Breast epithelium (tissue), 4 donors: ENCODE results near the gene ATMIN. TPM values are rescaled to one million over a fixed set of nuclear protein-coding genes. Genes with fewer than 3 reads are reported as not detected.

ENCODE experiments used
- DNase-seq, 2 donors: peaks; one replicate each; pipeline ENCODE4 v3.0.0-alpha.2; 2019; ENCODE audit warnings: low spot score in 2 of 2
- H3K27ac ChIP-seq, 2 donors: fragments of 200-600 bp; sonication (generic) in 1 of 2; one replicate each; pipeline ENCODE4 v1.5.1; 2016 to 2019; ENCODE audit warnings: mild to moderate bottlenecking in 1 of 2
- H3K27me3 ChIP-seq, 2 donors: fragments of 200-600 bp; sonication (generic) in 1 of 2; one replicate each; pipeline versions ENCODE4 v1.5.1 to v1.6.0; 2017 to 2019; ENCODE audit warnings: control low read depth in 1 of 2, mild to moderate bottlenecking in 1 of 2
- H3K36me3 ChIP-seq: fragments of 200-600 bp; one replicate; pipeline ENCODE4 v1.5.1; 2019
- H3K4me1 ChIP-seq, 2 donors: fragments of 200-600 bp; sonication (generic); one replicate each; pipeline ENCODE4 v1.5.1; 2016 to 2019; ENCODE audit warnings: control low read depth in 1 of 2
- H3K4me3 ChIP-seq, 3 donors: fragments of 200-600 bp; sonication (generic); 1 replicate in 2 of 3; 2 replicates in 1 of 3; pipeline ENCODE4 v1.5.1; 2016 to 2019; ENCODE audit warnings: mild to moderate bottlenecking in 3 of 3, moderate library complexity in 2 of 3
- H3K9me3 ChIP-seq, 2 donors: fragments of 200-600 bp; sonication (generic) in 1 of 2; one replicate each; pipeline ENCODE4 v1.5.1; 2016 to 2019; ENCODE audit warnings: control low read depth in 1 of 2
- CTCF ChIP-seq, 3 donors: fragments of 450-650 bp; IDR thresholded peaks; one replicate each; pipeline ENCODE4 v1.5.1; 2016 to 2017; ENCODE audit warnings: antibody characterized with exemption in 3 of 3, mild to moderate bottlenecking in 3 of 3, moderate library complexity in 3 of 3
- POLR2A ChIP-seq: fragments of 450-650 bp; IDR thresholded peaks from one replicate; pipeline ENCODE4 v1.6.1; 2016; ENCODE audit warnings: antibody characterized with exemption, mild to moderate bottlenecking, moderate library complexity
- POLR2AphosphoS5 ChIP-seq, 3 donors: sonication (generic); formaldehyde crosslinking; IDR thresholded peaks; one replicate each; pipeline ENCODE4 v1.6.1; 2017; ENCODE audit warnings: antibody characterized with exemption in 3 of 3
- intact Hi-C: fragments of 100-400 bp; cut with DNase I; formaldehyde crosslinking; loops from one replicate; pipeline ENCODE4 v1.15.1; 2023; ENCODE audit warnings: low total_unique reads
- total RNA-seq, 3 donors: library from RNA; depleted of rRNA; stranded (reverse); fragments of >200 nt; gene quantifications; one replicate each; pipeline ENCODE4 v1.1.0, GENCODE V29; 2016

ATMIN gene
- total RNA-seq, 3 donors from 2014 or later = 37.4 to 54.9 (median 42.6) TPM

DNA sequence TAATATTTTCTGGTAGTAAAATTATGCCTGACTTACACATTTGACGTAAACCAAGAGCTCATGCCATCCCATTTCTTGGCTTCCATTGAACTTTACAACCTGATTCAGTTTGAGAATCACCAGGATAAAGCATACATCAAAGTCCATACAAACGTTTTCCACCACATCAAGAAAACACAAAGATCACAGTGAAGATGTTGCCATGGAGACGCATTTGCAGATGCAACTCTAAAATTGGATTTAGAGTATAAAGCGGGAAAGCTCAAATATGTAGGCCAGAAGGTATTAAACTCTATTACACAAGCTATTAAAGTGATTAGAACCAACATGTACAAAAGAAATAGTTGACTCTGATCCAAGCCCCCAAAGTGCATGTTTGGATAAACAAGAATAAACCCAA lies 31.0 kb downstream of the ATMIN start:
- H3K4me3 ChIP-seq = no peak overlapping the region
- intact Hi-C loops = no loop called here
- no peaks in the 10 kb centered on the region for H3K9me3 ChIP-seq
- H3K27ac ChIP-seq = no peak overlapping the region
- H3K4me1 ChIP-seq = no peaks in the 10 kb centered on the region
- no peak for TF ChIP-seq POLR2AphosphoS5 (IDR thresholded peaks at IDR 0.05)
- no peak for DNase-seq
- H3K27me3 ChIP-seq = no peaks in the 10 kb centered on the region
- no peaks in the 10 kb centered on the region for H3K36me3 ChIP-seq

DNA sequence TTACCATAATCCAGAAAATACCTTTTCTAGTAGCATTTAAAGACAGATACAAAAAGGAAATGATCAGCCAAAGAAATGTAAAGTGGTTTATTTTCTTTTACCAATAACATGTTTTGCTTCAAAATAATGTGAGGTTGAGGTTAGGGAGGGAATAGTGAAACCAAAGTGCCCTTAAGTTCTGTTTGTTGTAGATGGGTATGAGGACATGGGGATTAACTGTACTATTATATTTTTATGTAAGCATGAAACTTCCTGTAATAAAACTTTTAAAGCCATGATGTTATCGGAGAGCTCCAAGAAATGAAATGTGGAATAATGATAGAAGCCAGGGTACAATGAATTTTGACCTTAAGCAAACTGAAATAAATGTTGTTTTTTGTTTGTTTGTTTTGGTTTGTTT lies 31.5 kb downstream of the ATMIN start:
- Histone ChIP-seq H3K4me3 (no peak overlapping the region), H3K4me1 (no peaks in the 10 kb centered on the region), H3K27me3 (no peaks in the 10 kb centered on the region), H3K27ac (no peak overlapping the region), H3K9me3 (no peaks in the 10 kb centered on the region), H3K36me3 (no peaks in the 10 kb centered on the region)
- no peak for DNase-seq
- intact Hi-C loops = no loop called here
- no peak for TF ChIP-seq POLR2AphosphoS5 (IDR thresholded peaks at IDR 0.05)
- no peak for TF ChIP-seq CTCF (IDR thresholded peaks at IDR 0.05)
- no peak for TF ChIP-seq POLR2A

DNA sequence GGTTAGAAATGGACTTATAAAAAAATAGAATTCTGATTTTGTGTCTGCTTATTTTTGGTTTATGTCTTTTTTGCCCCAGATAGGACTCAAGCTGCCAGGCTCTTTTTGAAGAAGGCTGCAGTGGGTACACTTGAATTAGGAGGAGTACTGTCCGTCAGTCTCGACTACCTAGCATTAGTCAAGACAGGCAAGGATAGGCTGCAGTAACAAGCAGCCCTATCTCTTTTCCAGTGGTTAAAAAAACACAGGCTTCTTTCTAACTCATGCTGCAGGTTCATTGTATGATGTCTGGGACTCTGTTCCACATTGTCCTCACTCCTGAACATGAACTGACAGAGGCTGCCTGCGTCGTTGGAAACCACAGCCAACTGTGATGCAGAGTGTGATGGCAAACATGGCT lies 33.4 kb downstream of the ATMIN start:
- Histone ChIP-seq H3K4me1 (no peaks in the 10 kb centered on the region), H3K9me3 (no peaks in the 10 kb centered on the region), H3K36me3 (no peaks in the 10 kb centered on the region), H3K27me3 (no peaks in the 10 kb centered on the region), H3K4me3 (no peak overlapping the region), H3K27ac (no peak overlapping the region)
- DNase-seq = no peak
- intact Hi-C loops = no loop called here
- TF ChIP-seq POLR2AphosphoS5 (IDR thresholded peaks at IDR 0.05) (no peak), POLR2A (no peak), CTCF (IDR thresholded peaks at IDR 0.05) (no peak)

GRCh38 chr16:81070979-81071378 lies 35.3 kb downstream of the ATMIN start:
- H3K9me3 ChIP-seq = no peaks in the 10 kb centered on the region
- no peak overlapping the region for H3K27ac ChIP-seq
- no peaks in the 10 kb centered on the region for H3K4me1 ChIP-seq
- no peak overlapping the region for H3K4me3 ChIP-seq
- TF ChIP-seq POLR2A (no peak), CTCF (IDR thresholded peaks at IDR 0.05) (no peak), POLR2AphosphoS5 (IDR thresholded peaks at IDR 0.05) (no peak)
- intact Hi-C loops = no loop called here
- no peaks in the 10 kb centered on the region for H3K27me3 ChIP-seq
- H3K36me3 ChIP-seq = no peaks in the 10 kb centered on the region
- no peak for DNase-seq

DNA sequence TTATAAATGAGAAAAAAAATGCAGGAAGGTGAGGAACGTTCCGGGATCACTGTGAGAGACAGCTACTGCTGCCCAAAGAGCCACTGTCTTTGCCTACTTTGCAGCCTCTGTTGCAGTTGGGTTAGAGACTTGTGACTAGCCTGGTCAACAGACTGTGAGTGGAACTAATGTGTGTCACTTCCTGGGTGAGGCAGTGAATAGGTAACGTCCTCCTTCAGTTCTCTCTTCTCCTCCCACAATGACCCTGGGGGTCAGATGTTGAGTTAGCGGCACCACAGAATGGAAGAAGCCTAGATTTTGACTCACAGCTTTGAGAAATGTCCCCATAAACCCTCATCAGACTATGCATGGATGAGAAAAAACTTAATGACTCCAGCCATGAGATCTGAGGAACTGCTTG lies 36.2 kb downstream of the ATMIN start:
- no peak for DNase-seq
- H3K27ac ChIP-seq = no peak overlapping the region
- no peaks in the 10 kb centered on the region for H3K27me3 ChIP-seq
- intact Hi-C loops = no loop called here
- TF ChIP-seq POLR2AphosphoS5 (IDR thresholded peaks at IDR 0.05) = no peak
- no peak for TF ChIP-seq POLR2A
- no peak for TF ChIP-seq CTCF (IDR thresholded peaks at IDR 0.05)
- H3K36me3 ChIP-seq = no peaks in the 10 kb centered on the region
- no peaks in the 10 kb centered on the region for H3K9me3 ChIP-seq
- no peaks in the 10 kb centered on the region for H3K4me1 ChIP-seq
- H3K4me3 ChIP-seq = no peak overlapping the region
